ENCODE data around the gene HNRNPK.

HNRNPK gene

GRCh38 chr9:83979812-83980394 lies at the start of gene HNRNPK:
TSS of gene HNRNPK (minus strand) at chr9:83980215. CDS start at chr9:83978252, 1,963 bp downstream.
- DNase-seq (ENCODE audit: low spot score): peak; percentile 98

DNA sequence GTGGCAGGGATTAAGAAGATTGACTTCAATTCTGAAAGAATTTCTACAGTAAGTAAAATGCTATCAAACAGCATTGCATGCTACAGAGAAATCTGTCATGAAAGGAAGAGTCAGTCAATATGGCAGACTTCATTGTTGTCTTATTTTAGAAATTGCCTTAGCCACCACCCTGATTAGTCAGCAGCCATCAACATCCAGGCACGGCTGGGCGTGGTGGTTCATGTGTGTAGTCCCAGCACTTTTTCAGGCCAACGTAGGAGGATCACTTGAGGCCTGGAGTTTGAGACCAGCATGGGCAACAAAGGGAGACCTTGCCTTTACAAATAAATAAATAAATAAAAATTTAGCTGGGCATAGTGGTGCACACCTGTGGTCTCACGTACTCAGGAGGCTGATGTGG lies 47.2 kb upstream of the HNRNPK start:
- no peak for DNase-seq (ENCODE audit: low spot score)

DNA sequence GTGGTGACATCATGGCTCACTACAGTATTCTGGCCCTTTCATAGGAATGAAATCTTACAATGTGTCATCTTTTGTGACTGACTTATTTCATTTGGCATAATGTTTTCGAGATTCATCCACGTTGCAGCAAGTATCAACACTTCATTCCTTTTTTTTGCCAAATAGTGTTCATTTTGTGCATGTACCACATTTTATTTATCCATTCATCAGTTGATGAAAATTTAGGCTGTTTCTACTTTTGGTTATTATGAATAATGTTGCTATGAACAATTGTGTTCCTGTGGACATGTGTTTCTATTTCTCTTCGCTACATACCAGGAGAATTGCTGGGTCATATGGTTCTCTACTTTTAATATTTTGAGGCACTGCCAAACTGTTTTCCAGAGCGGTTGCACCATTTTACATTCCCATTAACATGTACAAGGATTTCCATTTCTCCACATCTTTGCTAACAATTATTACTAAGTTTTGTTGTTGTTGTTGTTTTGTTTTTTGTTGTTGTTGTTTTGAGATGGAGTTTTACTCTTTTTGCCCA lies 44.1 kb upstream of the HNRNPK start:
- no peak for DNase-seq (ENCODE audit: low spot score)

- no peak for DNase-seq (ENCODE audit: low spot score)
These were observed 27.6 kb upstream of the HNRNPK start for GRCh38 chr9:84007662-84008061.

DNA sequence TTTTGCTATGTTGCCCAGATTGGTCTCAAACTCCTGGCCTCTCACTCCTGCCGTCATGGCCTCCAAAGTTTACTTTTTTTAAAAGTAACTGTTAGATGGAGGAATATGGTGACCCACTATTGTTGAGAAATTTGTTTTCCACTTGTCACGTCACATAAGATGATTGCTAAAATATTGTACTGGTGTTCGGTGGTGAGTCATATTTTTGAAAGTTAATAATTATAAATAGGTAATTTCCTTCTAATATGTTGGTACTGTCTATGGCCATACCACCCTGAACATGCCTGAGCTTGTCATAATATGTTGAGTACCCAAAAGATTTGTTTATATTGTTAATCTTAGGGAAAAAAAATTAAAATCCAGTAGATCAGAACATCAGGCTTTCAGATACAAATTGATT lies 23.2 kb upstream of the HNRNPK start:
- DNase-seq (ENCODE audit: low spot score): no peak

GRCh38 chr9:84002344-84002743 lies 22.3 kb upstream of the HNRNPK start:
- no peak for DNase-seq (ENCODE audit: low spot score)

DNA sequence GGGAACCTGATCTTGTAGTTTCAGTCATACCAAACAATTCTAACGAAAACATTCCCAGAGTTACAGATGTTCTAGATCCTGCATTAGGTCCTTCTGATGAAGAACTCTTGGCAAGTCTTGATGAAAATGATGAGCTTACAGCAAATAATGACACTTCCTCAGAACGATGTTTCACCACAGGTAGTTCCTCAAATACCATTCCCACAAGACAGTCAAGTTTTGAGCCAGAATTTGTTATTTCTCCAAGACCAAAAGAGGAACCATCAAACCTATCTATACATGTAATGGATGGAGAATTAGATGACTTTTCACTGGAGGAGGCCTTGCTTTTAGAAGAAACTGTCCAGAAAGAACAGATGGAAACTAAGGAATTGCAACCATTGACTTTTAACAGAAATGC lies 21.6 kb upstream of the HNRNPK start:
- no peak for DNase-seq (ENCODE audit: low spot score)

DNA sequence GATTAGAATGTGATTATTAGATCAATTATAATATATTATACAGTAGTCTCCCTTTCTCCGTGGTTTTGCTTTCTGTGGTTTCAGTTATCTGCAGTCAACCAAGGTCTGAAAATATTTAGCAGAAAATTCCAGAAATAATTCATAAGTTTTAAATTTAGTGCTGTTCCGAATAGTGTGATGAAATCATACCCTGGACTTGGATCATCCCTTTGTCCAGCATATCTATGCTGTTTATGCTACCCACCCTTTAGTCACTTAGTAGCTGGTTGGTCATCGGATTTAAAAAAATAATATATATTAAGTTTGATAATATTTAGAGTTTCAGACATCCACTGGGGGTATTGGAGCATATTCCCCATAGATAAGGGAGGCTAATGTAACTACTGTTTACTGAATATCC lies 20.2 kb upstream of the HNRNPK start:
- DNase-seq (ENCODE audit: low spot score): no peak

- no peak for DNase-seq (ENCODE audit: low spot score)
These were observed 19.3 kb upstream of the HNRNPK start for GRCh38 chr9:83999141-83999918.

- DNase-seq (ENCODE audit: low spot score): no peak
These were observed 16.1 kb upstream of the HNRNPK start for GRCh38 chr9:83996126-83996525.

DNA sequence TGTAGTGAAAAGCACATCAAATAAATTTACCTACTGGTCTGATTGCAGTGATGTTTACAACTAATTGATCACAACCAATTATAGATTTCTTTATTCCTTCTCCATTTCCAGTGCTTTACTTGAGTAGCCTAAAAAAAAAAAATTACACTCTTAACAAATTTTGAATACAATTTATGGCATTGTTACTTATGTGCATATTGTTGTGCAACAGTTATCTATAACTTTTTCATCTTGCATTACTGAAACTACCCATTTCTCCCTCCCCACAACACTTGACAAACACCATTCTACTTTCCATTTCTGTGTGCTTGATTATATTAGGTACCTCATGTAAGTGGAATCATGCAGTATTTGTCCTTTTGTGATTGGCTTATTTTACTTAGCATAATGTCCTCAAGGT lies 12.9 kb upstream of the HNRNPK start:
- no peak for DNase-seq (ENCODE audit: low spot score)

- DNase-seq (ENCODE audit: low spot score): no peak
These were observed 12.4 kb upstream of the HNRNPK start for GRCh38 chr9:83992407-83992806.

DNA sequence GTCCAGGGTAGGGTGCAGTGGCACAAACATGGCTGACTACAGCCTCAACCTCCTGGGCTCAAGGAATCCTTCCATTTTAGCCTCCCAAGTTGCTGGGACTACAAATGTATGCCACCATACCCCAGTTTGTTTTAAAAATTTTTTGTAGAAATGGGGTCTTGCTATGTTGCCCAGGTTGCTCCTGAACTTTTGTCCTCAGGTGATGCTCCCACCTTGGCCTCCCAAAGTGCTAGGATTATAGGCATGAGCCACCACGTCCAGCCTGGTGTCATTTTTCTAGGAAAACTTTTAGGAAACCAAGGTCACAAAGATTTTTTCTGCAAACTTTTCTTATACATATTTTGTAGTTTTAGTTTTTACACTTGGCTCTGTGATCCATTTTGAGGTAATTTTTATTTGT lies 11.3 kb upstream of the HNRNPK start:
- no peak for DNase-seq (ENCODE audit: low spot score)

- no peak for DNase-seq (ENCODE audit: low spot score)
These were observed 8.4 kb upstream of the HNRNPK start for GRCh38 chr9:83988411-83988810.

GRCh38 chr9:83987402-83987791 lies 7.4 kb upstream of the HNRNPK start:
- DNase-seq (ENCODE audit: low spot score): no peak

- DNase-seq (ENCODE audit: low spot score): no peak
These were observed 6.9 kb upstream of the HNRNPK start for GRCh38 chr9:83986765-83987401.

DNA sequence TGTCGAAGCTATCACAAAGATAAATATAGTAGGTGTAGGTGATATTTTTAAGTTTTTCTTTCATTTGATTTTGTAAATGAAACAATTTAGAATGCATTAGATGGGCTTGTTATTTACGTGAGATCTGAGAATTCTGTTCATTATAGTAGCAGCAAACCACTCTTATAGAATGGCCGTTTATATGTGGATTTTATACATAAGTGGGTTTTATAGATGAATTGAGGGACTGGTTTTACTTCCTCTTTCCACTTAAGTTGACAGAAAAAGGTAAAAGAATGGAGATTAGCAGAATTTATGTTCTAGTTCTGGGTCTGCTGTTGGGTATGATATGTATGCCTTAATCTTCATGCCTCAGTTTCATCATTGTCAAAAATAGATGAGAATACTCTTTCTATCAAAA lies 6.2 kb upstream of the HNRNPK start:
- DNase-seq (ENCODE audit: low spot score): no peak

GRCh38 chr9:83981126-83981871 lies 1.3 kb upstream of the HNRNPK start:
- DNase-seq (ENCODE audit: low spot score): peak; percentile 44

DNA sequence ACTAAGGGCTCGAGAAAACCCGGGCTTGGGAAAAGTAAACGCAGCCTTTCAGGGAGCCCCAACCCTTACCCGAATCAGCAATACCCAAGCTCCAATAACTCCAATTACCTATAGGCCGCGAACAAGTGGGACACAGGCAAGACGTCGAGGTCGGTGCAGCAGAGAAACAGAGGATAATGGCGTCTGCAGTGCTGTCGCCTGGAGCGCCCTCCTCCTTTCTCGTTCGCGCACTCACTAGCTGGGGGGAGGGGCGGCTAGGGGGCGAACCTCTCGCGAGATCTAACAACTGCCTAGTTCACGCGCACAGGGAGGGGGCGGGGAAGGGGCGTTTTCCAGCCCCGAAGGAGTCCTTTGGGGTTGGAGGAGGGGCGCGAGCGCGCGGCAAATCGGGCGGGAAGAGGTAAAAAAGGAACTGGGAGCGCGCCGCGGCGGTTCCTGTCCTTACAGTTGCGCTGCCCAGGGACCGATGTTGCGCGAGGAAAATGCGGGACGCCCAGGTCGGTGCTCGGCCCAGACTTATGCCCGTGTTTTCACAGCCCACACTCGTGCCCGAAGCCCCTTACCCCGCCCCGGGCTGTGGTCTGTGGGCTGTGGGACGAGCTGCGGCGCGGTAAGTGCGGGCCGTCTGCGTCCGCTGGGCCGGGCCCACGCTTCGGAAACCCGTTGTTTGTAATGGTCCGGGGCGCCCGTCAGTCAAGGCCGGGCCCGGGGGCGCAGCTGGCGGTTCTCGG lies 545 bp upstream of the HNRNPK start, which contains the start of gene RMI1:
RMI1 (plus strand) TSS at position 411 of the 731 bp plus-strand sequence. CDS start 20,182 bp downstream, outside the sequence.
- peak; percentile 99 for DNase-seq (ENCODE audit: low spot score)

DNA sequence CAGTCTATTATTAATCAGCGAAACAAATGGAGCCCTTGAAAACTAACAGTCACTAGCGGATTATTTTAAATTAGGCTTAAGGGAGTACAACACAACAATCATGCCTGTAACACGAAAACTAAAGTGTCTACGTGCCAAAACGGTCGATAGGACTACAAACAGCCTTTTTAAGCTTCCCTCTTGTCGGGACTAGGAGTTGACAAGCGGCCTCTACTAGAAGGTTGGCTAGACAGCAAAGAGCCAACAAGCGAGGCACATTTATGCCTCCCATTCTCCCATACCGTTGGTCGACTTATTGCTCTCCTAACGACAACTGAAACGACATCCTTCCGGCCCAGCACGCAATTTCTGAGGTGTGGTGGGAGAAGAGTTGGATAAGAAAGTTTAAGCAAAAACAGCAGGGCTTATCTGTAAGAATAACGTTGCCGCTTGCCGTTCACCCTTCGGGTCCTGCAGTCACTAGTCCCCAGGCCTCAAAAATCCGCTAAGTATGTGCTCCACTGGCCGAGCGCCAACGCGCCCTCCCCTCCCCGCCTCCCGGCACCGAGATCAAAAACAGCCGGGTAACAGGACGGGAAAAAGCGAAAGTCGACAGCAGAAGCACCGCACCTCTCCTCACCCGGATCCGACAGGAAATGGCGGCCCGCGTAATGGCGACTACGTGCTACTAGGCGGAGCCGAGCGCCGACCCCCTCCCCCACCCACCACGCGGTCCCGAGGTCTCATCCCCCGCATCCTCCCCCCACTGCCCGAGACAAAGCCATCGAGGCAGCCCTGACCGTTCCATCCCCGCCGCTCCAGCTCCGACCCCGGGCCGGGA lies 813 bp downstream of the HNRNPK start:
- DNase-seq (ENCODE audit: low spot score): peak; percentile 91

DNA sequence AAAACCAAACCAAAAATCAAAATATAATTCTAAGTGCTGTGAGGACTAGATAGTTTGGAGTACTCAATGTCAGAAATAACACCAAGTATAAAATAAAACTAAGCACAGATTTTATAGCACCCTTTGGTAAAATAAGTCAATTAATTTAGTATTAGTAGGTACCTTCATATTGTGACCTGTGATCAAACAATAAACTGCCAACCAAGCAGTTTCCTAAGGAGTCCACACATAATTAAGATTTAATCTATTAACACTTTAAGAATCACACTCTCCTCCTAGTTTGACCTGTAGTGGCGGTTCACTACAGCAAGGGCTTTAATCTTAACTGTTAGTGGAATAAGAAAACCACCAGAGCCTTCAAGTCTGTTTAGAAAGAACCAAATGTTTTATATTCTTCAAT lies 2.8 kb downstream of the HNRNPK start:
- no peak for DNase-seq (ENCODE audit: low spot score)
